GM18520 (cell line): ENCODE data around the gene PBX1.
"Not testable (repeated sequence)": the region's sequence is repeated elsewhere in the genome, so short reads cannot be mapped to it uniquely, and the experiment has no call there.

Experiments used
- ATAC-seq: cut with Tn5 transposase; IDR thresholded peaks from one replicate; pipeline ENCODE4 v1.9.1; 2021; ENCODE audit not compliant: unreplicated experiment

PBX1 gene

DNA sequence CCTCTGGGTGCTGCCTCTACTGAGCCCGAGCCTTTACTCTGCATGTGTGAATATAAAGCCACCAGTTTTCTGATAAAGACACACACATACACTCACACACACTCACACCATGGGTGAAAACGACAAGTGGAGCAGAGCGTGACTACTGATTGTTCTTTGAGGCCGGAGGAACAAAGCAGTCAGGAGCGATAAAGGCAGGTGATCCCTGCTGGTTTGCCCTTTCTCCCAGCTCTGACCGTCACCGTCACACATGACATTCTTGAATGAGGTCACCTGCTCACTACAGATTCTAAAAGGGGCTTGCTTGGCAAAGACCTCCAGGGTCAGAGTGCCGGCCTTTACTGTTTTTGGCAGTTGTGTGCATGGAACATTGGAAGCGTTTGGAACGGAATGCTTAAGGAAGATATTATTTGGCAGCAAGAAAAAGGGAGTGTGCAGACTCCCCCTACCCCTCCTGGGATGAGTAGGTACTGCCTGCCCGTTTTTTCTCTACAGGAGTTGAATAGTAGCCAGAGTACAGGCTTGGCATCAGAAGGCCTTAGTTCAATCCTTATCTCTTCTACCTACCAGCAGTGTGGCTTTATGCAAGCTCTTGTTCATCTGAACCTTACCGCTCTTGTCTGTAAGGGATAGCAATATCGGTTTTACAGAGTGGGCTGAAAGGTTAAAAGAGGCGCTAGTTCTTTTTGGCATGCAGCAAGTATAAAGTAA is 79.7 kb downstream of the PBX1 start:
- no peak for ATAC-seq

DNA sequence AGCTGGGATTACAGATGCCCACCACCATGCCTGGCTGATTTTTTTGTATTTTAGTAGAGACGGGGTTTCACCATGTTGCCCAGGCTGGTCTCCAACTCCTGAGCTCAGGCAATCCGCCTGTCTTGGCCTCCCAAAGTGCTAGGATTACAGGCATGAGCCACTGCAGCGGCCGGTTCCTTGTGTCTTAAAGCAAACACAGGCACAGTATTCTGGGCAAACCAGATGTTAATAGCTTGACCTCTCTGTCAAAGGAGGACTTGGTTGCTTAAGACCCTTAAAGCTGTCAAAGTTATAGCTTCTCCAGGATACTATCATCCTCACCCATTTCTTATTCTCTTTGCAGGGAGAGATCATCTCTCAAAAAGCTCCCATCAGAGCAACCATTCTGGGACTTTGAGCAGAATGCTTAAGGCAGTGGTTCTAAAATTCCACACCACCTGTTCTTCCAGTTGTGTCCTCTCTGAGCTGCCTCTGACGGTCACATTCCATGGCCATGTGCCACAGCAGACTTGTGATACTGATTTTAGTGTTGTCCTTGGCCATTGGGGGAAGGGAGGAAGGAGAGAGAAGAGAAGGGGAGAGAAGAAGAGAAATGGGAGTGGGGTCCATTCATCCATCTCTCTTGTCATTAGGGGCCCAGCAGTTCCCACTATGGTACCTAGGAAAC is 81.8 kb downstream of the PBX1 start:
- ATAC-seq, result no peak

- no peak for ATAC-seq
Measured at GRCh38 chr1:164641353-164641730, 82.4 kb downstream of the PBX1 start.

DNA sequence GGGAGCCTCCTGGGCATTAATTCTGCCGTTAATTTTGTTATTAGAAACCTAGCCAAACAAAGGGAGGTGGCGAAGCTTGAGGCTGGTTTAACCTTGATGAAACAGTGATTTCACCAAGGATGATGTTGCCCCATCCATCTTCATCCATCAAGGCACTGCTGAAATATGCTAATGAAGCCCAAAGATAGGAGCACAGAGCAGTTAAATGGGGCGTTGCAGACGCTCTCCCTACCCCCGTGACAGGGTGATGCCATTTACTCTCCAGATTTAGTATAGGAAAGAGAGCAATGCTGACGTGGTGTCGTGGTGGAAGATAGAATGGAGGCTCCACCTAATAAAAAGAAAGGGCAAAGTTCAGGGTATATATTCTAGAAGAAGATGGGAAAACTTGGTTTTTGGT is 84.0 kb downstream of the PBX1 start:
- no peak for ATAC-seq

DNA sequence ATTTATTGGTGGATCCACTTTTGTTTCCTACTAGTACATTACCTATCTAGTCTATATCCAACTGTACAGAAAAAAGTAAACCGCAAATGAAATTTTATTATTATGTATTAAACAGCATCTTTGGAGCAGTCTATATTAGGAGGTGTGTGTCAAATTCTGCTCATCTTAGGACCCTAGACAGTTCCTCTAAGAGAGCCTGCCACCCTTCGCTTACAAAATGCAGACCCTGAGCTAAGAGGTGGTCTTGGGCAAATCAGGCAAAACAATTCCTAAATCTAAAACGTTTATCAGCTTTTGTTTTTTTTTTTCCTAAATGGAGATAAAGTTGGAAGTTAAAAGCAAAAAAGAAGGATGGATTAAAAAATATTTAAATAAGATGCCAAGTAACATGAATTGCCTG is 85.3 kb downstream of the PBX1 start:
- no peak for ATAC-seq

DNA sequence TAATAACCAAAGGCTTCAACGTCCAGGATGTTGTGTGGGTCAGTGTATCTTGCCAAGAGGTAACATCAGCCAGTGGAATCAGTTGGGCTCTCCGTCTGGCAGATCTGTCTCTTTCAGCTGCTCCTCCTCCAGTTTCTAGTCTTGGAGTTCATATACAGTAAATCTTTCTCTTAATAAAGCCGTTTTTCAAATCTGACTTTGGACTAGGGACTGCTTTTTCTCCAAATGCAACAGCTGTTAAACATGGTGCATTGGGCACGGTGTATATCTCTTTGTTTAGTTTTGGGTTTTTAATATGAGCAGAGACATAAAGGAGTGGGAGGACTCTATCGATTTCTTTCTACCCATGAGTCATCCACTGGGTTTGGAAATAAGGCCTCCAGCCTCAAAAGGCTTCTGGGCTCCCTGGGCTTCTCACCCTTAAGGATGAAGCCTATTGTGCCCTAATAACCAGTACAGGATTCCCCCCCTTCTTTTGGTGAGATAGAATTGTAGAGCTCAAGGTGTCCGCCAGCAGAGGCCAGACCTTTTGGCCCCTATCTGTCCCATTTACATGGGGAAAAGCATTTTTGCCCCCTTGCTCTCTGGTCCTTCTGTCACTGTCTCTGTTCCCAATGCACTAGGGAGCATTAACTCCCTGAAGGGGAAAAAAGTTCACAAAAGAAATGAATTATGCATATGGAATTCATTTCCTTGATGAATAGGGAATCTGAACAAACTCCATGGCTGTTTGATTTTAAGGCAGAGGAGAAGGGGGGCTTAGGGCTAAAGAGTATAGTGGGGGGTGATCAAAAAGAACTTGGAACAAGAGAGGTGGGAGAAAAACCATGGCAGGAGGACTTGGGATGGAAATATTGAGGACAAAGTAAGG is 86.0 kb downstream of the PBX1 start:
- ATAC-seq, result no peak

- ATAC-seq, result no peak
Measured at GRCh38 chr1:164645921-164646320, 86.9 kb downstream of the PBX1 start.

DNA sequence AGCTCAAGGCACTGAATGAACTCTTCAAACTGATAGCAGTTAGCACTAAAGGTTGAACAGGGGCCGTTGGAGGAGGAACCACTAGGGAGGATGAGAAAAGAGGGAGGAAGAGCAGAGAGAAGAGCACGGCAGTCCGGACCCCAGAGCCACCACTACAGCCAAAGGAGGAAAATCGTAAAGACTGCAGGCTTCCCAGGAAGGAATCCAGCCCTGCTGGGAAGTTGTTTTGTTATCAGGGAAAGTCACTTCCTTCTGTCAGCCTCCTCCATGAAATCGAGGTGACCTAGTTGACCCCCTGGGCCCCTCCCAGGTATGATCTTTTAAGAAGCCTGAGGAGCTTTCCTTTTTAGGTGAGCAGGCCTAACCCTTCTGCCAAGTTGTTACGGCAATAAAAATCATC is 88.2 kb downstream of the PBX1 start:
- no peak for ATAC-seq

- no peak for ATAC-seq
Measured at GRCh38 chr1:164648636-164649035, 89.7 kb downstream of the PBX1 start.

- no peak for ATAC-seq
Measured at GRCh38 chr1:164649146-164649545, 90.2 kb downstream of the PBX1 start.

DNA sequence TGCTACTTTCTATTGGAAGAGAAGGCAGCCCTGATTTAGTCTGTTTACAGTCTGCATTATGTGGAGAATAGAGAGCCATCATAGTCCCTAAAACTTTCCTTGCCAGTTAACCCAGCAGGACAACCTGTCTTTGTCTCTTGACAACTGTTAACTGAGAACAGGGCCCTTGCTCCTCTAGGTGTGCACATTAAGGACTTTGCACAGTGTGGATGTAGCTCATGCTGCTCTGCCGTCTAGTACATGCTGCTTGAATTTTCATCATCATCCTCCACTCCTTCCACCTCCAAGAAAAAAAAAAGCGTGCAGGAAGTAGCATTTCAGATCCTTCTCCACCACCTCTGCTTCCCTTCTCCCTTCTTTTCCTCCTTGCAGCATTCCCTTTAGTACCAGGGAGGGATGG is 91.5 kb downstream of the PBX1 start:
- no peak for ATAC-seq

- no peak for ATAC-seq
Measured at GRCh38 chr1:164651351-164651951, 92.5 kb downstream of the PBX1 start.

GRCh38 chr1:164652969-164653368 is 94.0 kb downstream of the PBX1 start:
- ATAC-seq, result not testable (repeated sequence)

DNA sequence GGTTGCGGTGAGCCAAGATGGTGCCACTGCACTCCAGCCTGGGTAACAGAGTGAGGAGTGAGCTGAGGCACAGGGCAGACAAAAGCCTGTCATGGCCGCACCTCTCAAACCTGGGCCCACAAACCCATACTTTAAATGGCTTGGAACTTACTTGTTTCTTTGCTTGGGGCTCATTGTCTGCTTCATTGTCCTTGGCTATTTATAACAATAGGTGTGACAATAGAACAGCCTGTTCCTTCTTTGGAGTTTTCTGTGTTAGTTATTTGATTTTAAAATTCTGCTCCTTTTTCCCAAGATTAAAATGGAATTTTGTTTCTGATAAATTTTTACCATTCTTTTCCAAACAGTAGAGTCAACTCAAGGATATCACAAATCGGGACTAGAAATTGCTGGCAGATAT is 94.7 kb downstream of the PBX1 start:
- no peak for ATAC-seq

GRCh38 chr1:164654200-164654599 is 95.2 kb downstream of the PBX1 start:
- no peak for ATAC-seq

DNA sequence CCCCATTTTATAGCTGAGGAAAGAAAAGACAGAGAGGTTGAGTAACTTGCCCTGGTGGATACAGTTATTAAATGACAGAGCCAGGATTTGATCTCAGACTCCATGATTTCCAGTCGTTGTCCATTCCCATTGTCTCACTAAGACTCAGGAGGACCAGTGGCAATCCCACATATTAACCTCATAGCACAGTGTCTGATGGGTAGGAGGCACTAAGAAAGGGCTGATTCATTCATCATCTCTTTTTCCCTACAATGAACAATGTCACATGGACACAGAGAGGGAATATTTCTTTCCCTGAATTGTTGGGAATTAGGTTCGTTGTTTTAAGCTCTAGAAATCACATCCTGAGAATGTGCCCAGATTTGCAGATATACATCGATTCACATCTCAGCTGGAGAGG is 99.9 kb downstream of the PBX1 start:
- no peak for ATAC-seq

- no peak for ATAC-seq
Measured at GRCh38 chr1:164659621-164660411, 100.8 kb downstream of the PBX1 start.

DNA sequence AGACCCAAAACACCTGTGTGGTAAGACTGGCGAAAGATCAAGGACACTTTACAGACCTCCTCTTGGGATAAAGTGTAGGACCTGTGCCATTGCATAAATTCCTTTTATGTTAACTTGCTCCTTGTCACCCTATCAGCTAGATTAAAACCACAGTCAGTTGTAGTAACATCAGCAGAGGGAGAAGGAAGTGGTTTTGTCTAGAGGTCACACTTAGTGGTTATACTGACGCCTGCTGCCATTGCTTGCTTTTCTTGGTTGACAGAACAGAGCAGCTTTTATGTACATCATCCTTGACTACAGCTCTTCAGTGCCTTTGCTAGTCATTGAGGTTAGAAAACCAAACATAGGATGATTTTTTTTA is 101.4 kb downstream of the PBX1 start:
- peak; percentile 50 for ATAC-seq

- ATAC-seq, result no peak
Measured at GRCh38 chr1:164660775-164661174, 101.8 kb downstream of the PBX1 start.

- ATAC-seq, result no peak
Measured at GRCh38 chr1:164662462-164662861, 103.5 kb downstream of the PBX1 start.

GRCh38 chr1:164662955-164663354 is 104.0 kb downstream of the PBX1 start:
- ATAC-seq, result no peak
